GM23338 (cell line): Measurements from ENCODE around the gene FIGN. TPM values are rescaled to one million over a fixed set of nuclear protein-coding genes. Genes with fewer than 3 reads are reported as not detected.

Experiments
- ATAC-seq: fragments of 200-7000 bp; cut with Tn5 transposase; 3 replicates; pipeline ENCODE4 v1.9.1; 2020
- DNase-seq: peaks from one replicate; pipeline ENCODE4 v3.0.0-alpha.2; 2015; ENCODE audit warnings: low spot score
- H2AFZ ChIP-seq: fragments of 200-600 bp; sonication (generic); 2 replicates; pipeline ENCODE4 v1.8.0; 2016; ENCODE audit warnings: antibody characterized with exemption, mild to moderate bottlenecking, moderate library complexity
- H3F3A ChIP-seq: fragments of 200-600 bp; sonication (generic); replicated peaks from 2 replicates; pipeline ENCODE4 v1.8.0; 2017; ENCODE audit warnings: antibody characterized with exemption, mixed run types, low read depth
- H3K27ac ChIP-seq: fragments of 200-600 bp; sonication (generic); 2 replicates; pipeline ENCODE4 v1.6.1; 2016; ENCODE audit warnings: low read depth
- H3K27me3 ChIP-seq: fragments of 200-600 bp; sonication (generic); 2 replicates; pipeline ENCODE4 v1.8.0; 2016; ENCODE audit warnings: mild to moderate bottlenecking, mixed run types, moderate library complexity; ENCODE audit not compliant: insufficient read depth
- H3K36me3 ChIP-seq: fragments of 200-600 bp; sonication (generic); 2 replicates; pipeline ENCODE4 v1.8.0; 2016; ENCODE audit warnings: mild to moderate bottlenecking; ENCODE audit not compliant: insufficient read depth
- H3K4me1 ChIP-seq: fragments of 200-600 bp; sonication (generic); 2 replicates; pipeline ENCODE4 v1.8.0; 2016; ENCODE audit warnings: mild to moderate bottlenecking, moderate library complexity; ENCODE audit not compliant: insufficient read depth
- H3K4me2 ChIP-seq: fragments of 200-600 bp; sonication (generic); 2 replicates; pipeline ENCODE4 v1.7.1; 2017; ENCODE audit warnings: mixed run types
- H3K4me3 ChIP-seq: fragments of 200-600 bp; sonication (generic); 2 replicates; pipeline ENCODE4 v1.6.1; 2016; ENCODE audit warnings: mixed run types
- H3K79me2 ChIP-seq: fragments of 200-600 bp; sonication (generic); replicated peaks from 2 replicates; pipeline ENCODE4 v1.8.0; 2017; ENCODE audit warnings: mild to moderate bottlenecking; ENCODE audit not compliant: insufficient read depth
- H3K9me2 ChIP-seq: fragments of 200-600 bp; sonication (generic); 2 replicates; pipeline ENCODE4 v1.8.0; 2017; ENCODE audit not compliant: insufficient read depth
- H4K20me1 ChIP-seq: fragments of 200-600 bp; sonication (generic); replicated peaks from 2 replicates; pipeline ENCODE4 v1.8.0; 2017; ENCODE audit warnings: mild to moderate bottlenecking; ENCODE audit not compliant: insufficient read depth
- H3K27ac Mint-ChIP-seq: 2 replicates; pipeline ENCODE4 v1.8.0; 2020; ENCODE audit warnings: inconsistent platforms, mild to moderate bottlenecking, moderate library complexity, mixed read lengths
- H3K27me3 Mint-ChIP-seq: 3 replicates; pipeline ENCODE4 v1.8.0; 2022; ENCODE audit warnings: low read depth, mild to moderate bottlenecking, moderate library complexity, mixed read lengths, inconsistent platforms; ENCODE audit not compliant: insufficient read depth, poor library complexity
- H3K36me3 Mint-ChIP-seq: 3 replicates; pipeline ENCODE4 v1.8.0; 2021; ENCODE audit warnings: low read depth, mild to moderate bottlenecking, inconsistent platforms, moderate library complexity, mixed read lengths
- H3K4me1 Mint-ChIP-seq: 3 replicates; pipeline ENCODE4 v1.8.0; 2020; ENCODE audit warnings: mild to moderate bottlenecking, inconsistent platforms, mixed read lengths
- H3K4me3 Mint-ChIP-seq: 3 replicates; pipeline ENCODE4 v1.8.0; 2021; ENCODE audit warnings: moderate library complexity, mild to moderate bottlenecking, inconsistent platforms, mixed read lengths
- H3K9me3 Mint-ChIP-seq: 3 replicates; pipeline ENCODE4 v1.8.0; 2020; ENCODE audit warnings: moderate library complexity, mild to moderate bottlenecking, inconsistent platforms, mixed read lengths
- CREB1 ChIP-seq: fragments of 250-450 bp; sonication (Bioruptor Pico); IDR thresholded peaks from 2 replicates; pipeline ENCODE4 v1.5.0; 2020; ENCODE audit warnings: low read depth, mild to moderate bottlenecking, moderate library complexity
- CTCF ChIP-seq, 2 experiments: fragments of 200-600 bp in 1 of 2; sonication (generic) in 1 of 2; conservative IDR thresholded peaks; 2 replicates each; pipeline versions ENCODE4 v1.5.1 to v1.6.1; 2016 to 2017; ENCODE audit warnings: antibody characterized with exemption in 2 of 2, low read depth in 2 of 2, mild to moderate bottlenecking in 2 of 2, moderate library complexity in 1 of 2
- ETS1 ChIP-seq: IDR thresholded peaks from 2 replicates; pipeline ENCODE4 v1.6.1; 2016; ENCODE audit warnings: antibody characterized with exemption
- EZH2phosphoT487 ChIP-seq: fragments of 200-600 bp; sonication (generic); IDR thresholded peaks from one replicate; pipeline ENCODE4 v1.8.1; 2018; ENCODE audit warnings: antibody characterized with exemption; ENCODE audit not compliant: unreplicated experiment
- JUNB ChIP-seq: IDR thresholded peaks from one replicate; pipeline ENCODE4 v1.6.1; 2016; ENCODE audit warnings: antibody characterized with exemption; ENCODE audit not compliant: unreplicated experiment
- POLR2AphosphoS5 ChIP-seq: IDR thresholded peaks from 2 replicates; pipeline ENCODE4 v1.6.1; 2016; ENCODE audit warnings: antibody characterized with exemption, low read depth
- REST ChIP-seq: IDR thresholded peaks from one replicate; pipeline ENCODE4 v1.6.1; 2018; ENCODE audit warnings: antibody characterized with exemption; ENCODE audit not compliant: unreplicated experiment
- ZNF114 ChIP-seq: fragments of 250-450 bp; sonication (Bioruptor Pico); IDR thresholded peaks from 2 replicates; pipeline ENCODE4 v1.5.0; 2020; ENCODE audit warnings: mild to moderate bottlenecking, moderate library complexity
- ZNF331 ChIP-seq: fragments of 250-450 bp; sonication (Bioruptor Pico); IDR thresholded peaks from 2 replicates; pipeline ENCODE4 v1.5.0; 2020; ENCODE audit warnings: low read depth, mild to moderate bottlenecking, moderate library complexity
- polyA plus RNA-seq: library from polyadenylated mRNA; unstranded; fragments of >200 nt; fragmentation: Nextera tagmentation; extraction: Ambion mirVana; gene quantifications from 2 replicates; pipeline ENCODE4 v1.2.1, GENCODE V29; 2016
- total RNA-seq: library from RNA; depleted of rRNA; stranded (reverse); fragments of >200 nt; shearing (Covaris generic); gene quantifications from 2 replicates; pipeline ENCODE4 v1.2.3, GENCODE V29; 2014

Gene FIGN
- total and polyA plus RNA-seq, 2 experiments from 2014 or later, result 17.2 to 23.6 TPM

DNA sequence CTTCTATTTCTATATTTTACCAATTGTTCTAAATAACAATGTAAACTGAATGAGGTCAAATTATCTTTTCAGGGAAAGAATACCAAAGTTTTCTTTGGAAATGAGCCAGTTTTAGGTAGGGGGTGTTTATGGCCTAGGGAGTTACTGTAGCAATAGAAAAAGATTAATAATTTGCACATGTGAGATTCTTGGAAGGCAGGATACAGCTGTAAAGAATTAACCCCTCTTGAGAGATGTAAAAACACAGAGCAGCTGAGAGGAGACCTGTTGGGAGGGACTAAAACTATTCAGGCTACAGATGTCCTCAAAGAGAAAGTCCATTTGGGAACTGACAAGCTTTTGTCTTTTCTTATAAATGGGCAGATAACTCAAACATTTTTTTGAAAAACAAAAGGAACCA is 182.2 kb downstream of the FIGN start (continued):
- TF ChIP-seq EZH2phosphoT487, result no peak
- TF ChIP-seq CREB1 (CRISPR knock-in tag), result no peak
- TF ChIP-seq CTCF (conservative IDR thresholded peaks at IDR 0.05; ENCODE audit: low read depth in 2 of 2), result no peak
- TF ChIP-seq ZNF331 (CRISPR knock-in tag), result no peak
- TF ChIP-seq POLR2AphosphoS5, result no peak
- no peak for TF ChIP-seq JUNB

DNA sequence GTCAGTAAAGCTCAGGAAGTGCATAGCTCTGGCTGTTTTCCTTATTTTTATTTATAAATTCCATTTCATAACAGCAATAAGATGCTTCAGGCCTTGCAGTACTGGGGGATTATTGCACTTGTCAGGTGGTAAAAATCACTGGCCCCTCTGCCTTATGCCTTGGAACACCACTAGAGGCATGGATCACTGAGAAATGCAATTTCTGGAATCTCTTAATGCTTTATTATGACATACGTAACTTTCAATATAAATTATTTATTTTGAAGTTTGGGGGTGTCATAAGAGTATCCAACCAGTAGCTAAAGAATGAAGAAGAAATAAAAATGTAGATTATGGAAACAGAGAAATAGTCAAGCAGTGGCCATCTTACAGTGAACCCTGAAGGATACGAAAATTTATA is 183.1 kb downstream of the FIGN start:
- TF ChIP-seq CTCF (conservative IDR thresholded peaks at IDR 0.05; ENCODE audit: low read depth in 2 of 2), result 0 out of 4 replicates have a peak, but pooled peaks of 1 of the 2 experiments have one; percentile 16
- no peak for TF ChIP-seq ZNF114 (CRISPR knock-in tag)
- Mint-ChIP-seq H3K36me3 (no peaks in the 10 kb centered on the region), H3K4me1 (no peaks in the 10 kb centered on the region), H3K9me3 (no peaks in the 10 kb centered on the region), H3K27ac (no peak overlapping the region), H3K4me3 (no peak overlapping the region), H3K27me3 (no peaks in the 10 kb centered on the region)
- H3K4me2 ChIP-seq, result no peak overlapping the region
- H3F3A ChIP-seq, result no peaks in the 10 kb centered on the region
- ATAC-seq (no peak), DNase-seq (no peak)
- no peak overlapping the region for H3K27ac ChIP-seq
- no peak overlapping the region for H3K4me3 ChIP-seq
- H3K4me1 ChIP-seq, result no peaks in the 10 kb centered on the region
- H3K36me3 ChIP-seq, result no peaks in the 10 kb centered on the region
- H4K20me1 ChIP-seq, result no peaks in the 10 kb centered on the region
- H3K9me2 ChIP-seq, result no peaks in the 10 kb centered on the region; the same call in 1 of the 2 replicates
- no peaks in the 10 kb centered on the region for H3K79me2 ChIP-seq
- no peaks in the 10 kb centered on the region for H3K27me3 ChIP-seq
- H2AFZ ChIP-seq, result no peak overlapping the region

DNA sequence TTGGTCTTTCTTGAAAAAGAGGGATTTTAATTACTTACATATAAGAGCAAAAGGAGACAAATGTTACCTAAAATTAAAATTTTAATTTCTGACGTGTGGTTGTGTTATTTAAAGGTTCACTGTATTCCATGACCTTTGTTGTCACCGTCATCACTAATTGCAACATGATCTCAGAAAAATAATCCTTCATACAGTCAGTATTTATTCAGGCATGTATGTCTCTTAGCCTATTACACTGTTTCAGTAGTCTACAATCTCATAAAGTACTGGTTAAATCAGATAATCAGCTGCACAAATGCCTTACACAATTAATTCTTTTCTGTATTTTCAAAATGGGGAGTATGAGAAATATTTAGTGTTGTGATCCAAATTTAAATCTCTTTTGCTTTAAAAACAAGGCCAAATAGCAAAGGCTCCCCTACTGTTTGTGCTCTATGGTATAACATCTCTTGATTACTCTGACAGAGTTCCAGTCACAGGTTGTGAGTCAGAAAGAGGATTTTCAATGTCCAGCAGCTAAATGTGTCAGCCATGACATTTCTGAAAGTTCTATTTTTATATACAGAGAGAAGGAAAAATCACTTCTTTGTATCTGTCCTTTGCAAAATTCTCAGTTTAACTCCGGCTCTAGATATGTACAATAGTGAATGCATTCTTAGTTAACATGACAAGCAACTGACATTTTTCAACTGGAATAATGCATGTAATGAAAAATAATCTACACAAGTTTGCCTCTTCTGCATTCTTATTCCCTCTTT is 184.0 kb downstream of the FIGN start:
- Histone ChIP-seq H3K27me3 (no peaks in the 10 kb centered on the region), H3K4me2 (no peak overlapping the region), H3F3A (no peaks in the 10 kb centered on the region), H3K4me1 (no peaks in the 10 kb centered on the region), H3K79me2 (no peaks in the 10 kb centered on the region), H4K20me1 (no peaks in the 10 kb centered on the region), H3K27ac (no peak overlapping the region), H2AFZ (no peak overlapping the region), H3K9me2 (no peaks in the 10 kb centered on the region; the same call in 1 of the 2 replicates), H3K4me3 (no peak overlapping the region), H3K36me3 (no peaks in the 10 kb centered on the region)
- ATAC-seq, result no peak
- Mint-ChIP-seq H3K27ac (no peak overlapping the region), H3K4me1 (no peaks in the 10 kb centered on the region), H3K4me3 (no peak overlapping the region), H3K27me3 (no peaks in the 10 kb centered on the region), H3K36me3 (no peaks in the 10 kb centered on the region), H3K9me3 (no peaks in the 10 kb centered on the region)
- DNase-seq, result no peak
- TF ChIP-seq CREB1 (CRISPR knock-in tag) (no peak), ZNF331 (CRISPR knock-in tag) (no peak), ZNF114 (CRISPR knock-in tag) (no peak), CTCF (conservative IDR thresholded peaks at IDR 0.05; ENCODE audit: low read depth in 2 of 2) (no peak), POLR2AphosphoS5 (no peak), ETS1 (no peak), REST (no peak)
